ENCODE data around the gene AMN1. TPM values are rescaled to one million over a fixed set of nuclear protein-coding genes. Genes with fewer than 3 reads are reported as not detected.
"Not testable (repeated sequence)": the region's sequence is repeated elsewhere in the genome, so short reads cannot be mapped to it uniquely, and the experiment has no call there.

AMN1 gene
- total RNA-seq, 1 donor from 2014 or later: 26.7 TPM

DNA sequence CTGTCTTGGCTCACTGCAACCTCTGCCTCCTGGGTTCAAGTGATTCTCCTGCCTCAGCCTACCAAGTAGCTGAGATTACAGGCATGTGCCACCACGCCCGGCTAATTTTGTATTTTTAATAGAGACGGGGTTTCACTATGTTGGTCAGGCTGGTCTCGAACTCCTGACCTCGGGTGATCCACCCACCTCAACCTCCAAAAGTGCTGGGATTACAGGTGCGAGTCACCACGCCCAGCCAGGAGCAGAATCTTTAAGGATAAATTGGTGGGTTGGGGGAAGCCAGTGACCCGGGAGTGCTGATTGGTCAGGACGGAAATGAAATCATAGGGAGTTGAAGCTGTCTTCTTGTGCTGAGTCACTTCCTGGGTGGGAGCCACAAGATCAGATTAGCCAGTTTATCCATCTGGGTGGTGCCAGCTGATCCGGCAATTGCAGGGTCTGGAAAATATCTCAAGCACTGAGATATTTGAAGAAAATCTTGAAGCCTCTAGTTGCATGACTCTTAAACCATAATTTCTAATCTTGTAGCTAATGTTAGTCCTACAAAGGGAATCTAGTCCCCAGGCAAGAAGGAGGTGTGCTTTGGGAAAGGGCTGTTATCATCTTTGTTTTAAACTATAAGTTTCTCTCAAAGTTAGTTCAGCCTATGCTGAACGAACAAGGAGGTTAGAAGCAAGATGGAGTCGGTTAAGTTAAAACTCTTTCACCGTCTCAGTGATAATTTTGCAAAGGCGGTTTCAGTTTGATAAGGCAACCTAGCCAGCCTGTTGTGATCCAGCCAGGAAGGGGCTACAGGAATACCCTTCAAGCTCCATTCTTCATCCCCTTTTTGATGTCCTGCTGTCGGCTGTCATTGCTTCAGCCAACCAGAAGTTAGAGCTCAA, 5.0 kb upstream of the AMN1 start:
- DNase-seq (ENCODE audit: low read depth): peak; percentile 23

DNA sequence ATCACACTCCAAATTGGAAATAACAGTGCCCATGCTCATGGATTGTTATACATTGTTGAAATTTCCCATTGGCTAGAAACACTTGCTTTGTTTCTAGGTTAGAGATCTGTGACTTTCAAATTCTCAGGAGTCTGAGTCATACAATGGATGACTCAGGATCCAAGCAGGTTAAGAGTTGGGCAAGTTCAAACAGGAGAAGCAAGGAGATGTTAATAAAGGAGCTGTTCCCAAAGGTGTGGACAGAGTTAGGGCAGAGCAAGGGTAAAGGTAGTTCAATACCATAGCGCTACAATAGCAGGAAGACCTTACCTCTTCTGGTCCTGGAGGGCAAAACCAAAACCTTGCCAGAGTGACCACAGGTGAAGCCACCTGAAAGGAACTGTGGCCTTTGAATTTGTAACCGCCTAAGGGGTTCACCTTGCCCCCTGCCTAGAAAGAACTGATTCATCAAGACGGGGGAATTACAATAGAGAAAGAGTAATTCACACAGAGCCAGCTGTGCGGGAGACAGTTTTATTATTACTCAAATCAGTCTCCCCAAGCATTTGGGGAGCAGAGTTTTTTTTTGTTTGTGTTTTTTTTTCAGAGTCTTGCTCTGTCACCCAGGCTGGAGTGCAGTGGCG, 4.2 kb upstream of the AMN1 start:
- DNase-seq (ENCODE audit: low read depth): peak; percentile 67

GRCh38 chr12:31731203-31731602, 2.4 kb upstream of the AMN1 start:
- not testable (repeated sequence) for DNase-seq (ENCODE audit: low read depth)

GRCh38 chr12:31729705-31730104, 884 bp upstream of the AMN1 start:
- DNase-seq (ENCODE audit: low read depth): no peak

GRCh38 chr12:31728289-31728916, 418 bp downstream of the AMN1 start:
- DNase-seq (ENCODE audit: low read depth): no peak

DNA sequence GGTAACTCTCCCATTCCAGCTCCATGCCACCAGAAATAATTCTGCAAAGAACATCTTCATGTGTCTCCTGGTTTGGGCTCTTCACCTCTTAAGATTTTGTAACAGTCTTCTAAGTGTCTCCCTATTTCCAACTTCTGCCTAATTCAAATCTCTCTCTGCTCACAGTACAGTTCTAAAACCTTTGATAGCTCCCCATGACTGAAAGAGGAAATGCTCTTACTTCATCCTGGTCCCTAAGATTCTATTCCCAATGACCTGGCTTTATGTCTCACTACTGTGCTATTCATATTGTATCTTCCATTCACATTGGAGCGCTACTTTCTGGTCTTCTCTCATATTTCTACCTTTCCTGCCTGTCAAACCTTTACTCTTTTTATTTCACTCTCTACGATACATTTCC, 1.6 kb downstream of the AMN1 start:
- no peak for DNase-seq (ENCODE audit: low read depth)

DNA sequence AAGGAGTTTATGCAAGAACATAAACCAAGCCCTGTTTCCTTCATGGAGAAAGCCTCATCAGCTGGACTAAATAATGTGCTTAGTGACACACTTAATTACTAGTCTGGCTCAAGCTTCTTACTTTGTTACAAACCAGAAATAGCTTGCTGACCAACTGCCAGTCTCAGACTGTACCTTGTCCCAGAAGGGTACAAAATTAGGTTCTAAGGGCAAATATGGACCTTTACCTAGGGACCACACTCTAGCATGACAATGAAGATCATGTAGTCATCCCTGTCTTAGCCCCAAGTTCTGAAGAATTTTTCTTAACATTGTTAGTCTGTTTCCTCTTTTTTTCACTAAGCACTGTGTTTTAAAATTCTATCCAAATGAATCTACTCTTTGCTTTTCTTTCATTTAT, 2.2 kb downstream of the AMN1 start:
- DNase-seq (ENCODE audit: low read depth): no peak

GRCh38 chr12:31724557-31724956, 4.3 kb downstream of the AMN1 start:
- DNase-seq (ENCODE audit: low read depth): no peak

DNA sequence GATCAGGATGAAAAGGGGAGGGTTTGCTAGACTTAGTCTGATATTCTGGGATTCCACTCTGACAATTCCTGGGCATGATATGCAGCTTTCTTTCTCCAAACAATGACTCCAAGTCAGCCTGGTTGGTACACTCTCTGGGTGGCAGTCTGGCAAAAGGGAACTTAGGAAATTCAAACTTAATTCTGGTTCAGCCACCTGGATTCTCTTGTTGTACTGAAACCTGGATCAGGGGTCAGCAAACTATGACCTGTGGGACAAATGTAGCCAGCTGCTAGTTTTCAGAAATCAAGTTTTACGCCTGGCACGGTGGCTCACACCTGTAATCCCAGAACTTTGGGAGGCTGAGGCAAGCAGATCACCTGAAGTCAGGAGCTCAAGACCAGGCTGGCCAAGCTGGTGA, 6.2 kb downstream of the AMN1 start:
- DNase-seq (ENCODE audit: low read depth): no peak

- not testable (repeated sequence) for DNase-seq (ENCODE audit: low read depth)
These were observed 10.2 kb downstream of the AMN1 start for GRCh38 chr12:31718542-31719198.

- DNase-seq (ENCODE audit: low read depth): not testable (repeated sequence)
These were observed 11.8 kb downstream of the AMN1 start for GRCh38 chr12:31716998-31717397.

GRCh38 chr12:31715283-31715825, 13.5 kb downstream of the AMN1 start:
- no peak for DNase-seq (ENCODE audit: low read depth)

- DNase-seq (ENCODE audit: low read depth): no peak
These were observed 14.2 kb downstream of the AMN1 start for GRCh38 chr12:31714406-31715271.

- DNase-seq (ENCODE audit: low read depth): no peak
These were observed 15.9 kb downstream of the AMN1 start for GRCh38 chr12:31712877-31713276.

DNA sequence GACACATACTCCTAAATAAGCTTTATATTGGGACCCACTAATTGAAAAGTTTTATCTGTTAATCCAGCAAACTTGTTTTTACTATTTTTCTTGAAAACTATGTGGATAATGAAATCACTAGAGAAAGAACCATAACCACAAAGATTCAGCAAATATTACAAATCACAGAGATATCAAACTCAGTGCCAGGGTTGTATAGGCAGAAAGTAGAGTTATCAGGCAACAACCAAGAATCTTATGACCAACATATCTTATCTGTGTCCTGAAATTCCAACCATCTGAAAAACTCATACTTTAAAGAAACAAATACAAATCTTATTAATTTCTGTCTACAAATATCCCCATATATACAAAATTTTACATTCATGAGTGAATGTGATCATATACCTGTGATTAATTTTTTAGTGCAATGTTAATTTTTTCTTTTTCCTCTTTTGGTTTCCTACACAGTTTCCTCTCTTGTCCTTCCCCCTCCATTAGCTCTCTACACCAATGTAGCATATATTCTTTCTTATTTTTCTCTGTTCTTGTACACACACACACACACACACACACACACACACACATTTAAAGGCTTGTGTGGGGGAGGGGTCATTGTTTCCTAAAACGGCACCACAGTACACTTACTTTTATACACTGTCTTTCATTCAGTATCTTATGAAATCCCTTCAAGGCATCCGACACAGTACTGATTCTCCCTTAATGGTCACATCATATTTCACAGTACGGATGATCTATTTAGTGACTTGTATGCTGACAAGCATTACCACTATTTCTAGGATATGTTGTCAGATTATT, 18.6 kb downstream of the AMN1 start:
- no peak for DNase-seq (ENCODE audit: low read depth)

DNA sequence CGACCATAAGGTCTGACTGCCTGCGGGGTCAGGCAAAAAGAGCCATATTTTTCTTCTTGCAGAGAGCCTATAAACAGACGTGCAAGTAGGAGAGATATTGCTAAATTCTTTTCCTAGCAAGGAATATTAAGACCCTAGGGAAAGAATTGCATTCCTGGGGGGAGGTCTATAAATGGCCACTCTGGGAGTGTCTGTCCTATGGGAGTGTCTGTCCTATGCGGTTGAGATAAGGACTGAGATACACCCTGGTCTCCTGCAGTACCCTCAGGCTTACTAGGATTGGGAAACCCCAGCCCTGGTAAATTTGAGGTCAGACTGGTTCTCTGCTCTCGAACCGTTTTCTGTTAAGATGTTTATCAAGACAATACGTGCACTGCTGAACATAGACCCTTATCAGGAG, 20.7 kb downstream of the AMN1 start:
- not testable (repeated sequence) for DNase-seq (ENCODE audit: low read depth)

GRCh38 chr12:31705621-31706020, 23.2 kb downstream of the AMN1 start:
- DNase-seq (ENCODE audit: low read depth): no peak

- DNase-seq (ENCODE audit: low read depth): peak; percentile 15
These were observed 26.8 kb downstream of the AMN1 start for GRCh38 chr12:31702047-31702446.

- DNase-seq (ENCODE audit: low read depth): not testable (repeated sequence)
These were observed 38.9 kb downstream of the AMN1 start for GRCh38 chr12:31689921-31690320.

DNA sequence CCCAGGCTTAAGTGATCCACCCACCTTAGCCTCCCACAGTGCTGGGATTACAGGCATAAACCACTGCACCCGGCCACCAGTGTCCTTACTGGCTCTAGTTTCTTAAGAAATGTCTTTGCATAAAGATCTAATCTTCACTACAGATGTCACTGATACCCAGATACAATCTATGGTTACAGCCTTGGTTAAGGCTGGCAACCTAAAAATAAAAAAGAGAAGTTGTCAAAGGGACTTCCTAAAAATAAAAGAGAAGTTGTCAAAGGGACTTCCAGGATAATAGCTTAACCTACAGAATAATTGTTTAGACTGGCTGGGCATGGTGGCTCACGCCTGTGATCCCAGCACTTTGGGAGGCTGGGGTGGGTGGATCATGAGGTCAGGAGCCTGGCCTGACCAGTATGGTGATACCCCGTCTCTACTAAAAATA, 41.7 kb downstream of the AMN1 start:
- DNase-seq (ENCODE audit: low read depth): no peak

All from myocyte (in vitro differentiated cells).